Measurements from ENCODE around the gene ZBTB7A.

GRCh38 chr19:4035582-4035981 lies 31.1 kb downstream of the ZBTB7A start:
- TF ChIP-seq CTCF (conservative IDR thresholded peaks at IDR 0.05; ENCODE audit: low read depth, low read length) = no peak
- TF ChIP-seq EZH2 (IDR thresholded peaks at IDR 0.05; ENCODE audit: borderline replicate concordance, low read depth, low read length, poor library complexity, severe bottlenecking) = no peak

Data from A673 (cell line).